Measurements from ENCODE around the gene MRPL9. TPM values are rescaled to one million over a fixed set of nuclear protein-coding genes. Genes with fewer than 3 reads are reported as not detected.

Gene MRPL9
- total RNA-seq, 1 donor from 2014 or later, result 63.9 TPM

DNA sequence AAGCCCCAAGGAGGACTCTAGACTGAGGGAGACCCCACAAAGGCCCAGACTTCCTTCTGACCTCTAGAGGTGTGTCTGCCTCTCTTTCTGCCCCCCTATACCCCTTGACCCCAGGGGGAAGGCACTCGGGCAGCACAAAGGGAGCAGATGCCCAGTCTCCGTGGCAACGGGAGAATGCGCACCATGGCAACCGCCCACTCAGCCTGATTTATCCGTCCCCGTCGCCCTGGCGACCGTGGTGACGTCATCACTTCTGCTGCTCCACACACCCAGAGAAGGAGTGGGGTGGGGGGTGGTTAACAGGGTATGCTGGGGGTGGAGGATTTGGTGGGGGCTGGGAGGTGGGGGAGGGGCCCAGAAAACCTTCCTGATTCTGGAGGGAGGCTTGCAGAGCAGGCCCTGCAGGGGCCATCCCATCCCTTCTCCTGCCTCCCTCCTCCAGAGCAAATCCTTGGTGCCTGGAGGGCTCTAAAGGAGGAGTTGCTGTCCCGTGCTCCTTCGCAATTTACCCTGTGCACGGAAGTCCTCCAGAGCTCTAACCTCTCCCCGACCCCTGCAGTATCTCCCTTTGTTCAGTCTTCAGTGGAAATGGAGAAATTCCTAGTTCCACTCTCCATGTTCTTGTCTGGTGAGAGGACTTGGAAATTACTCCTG lies 53.0 kb downstream of the MRPL9 start:
- DNase-seq, result no peak

Small RNA genes lying within 50 kb of the gene (small RNA-seq; reads per million reads assigned to genes)
- gene RNU6-662P (ENCODE audit: low replicate concordance), result not detected

Other genes starting within 250 kb of the MRPL9 start
- 33.3 TPM for gene TUFT1, start 223.2 kb downstream of the MRPL9 start, total RNA-seq
- 33.4 TPM for gene SNX27, start 151.4 kb downstream of the MRPL9 start, total RNA-seq
- gene CELF3, start 46.7 kb downstream of the MRPL9 start, total RNA-seq, result 0.49 TPM
- gene RIIAD1, start 42.0 kb downstream of the MRPL9 start, total RNA-seq, result not detected
- 6.0 TPM for gene TDRKH, start 27.0 kb upstream of the MRPL9 start, total RNA-seq
- gene LINGO4, start 41.9 kb upstream of the MRPL9 start, total RNA-seq, result 0.10 TPM
- 4.0 TPM for gene RORC, start 68.3 kb upstream of the MRPL9 start, total RNA-seq
- not detected for gene C2CD4D, start 76.3 kb upstream of the MRPL9 start, total RNA-seq
- gene THEM5, start 90.2 kb upstream of the MRPL9 start, total RNA-seq, result 8.4 TPM
- 6.0 TPM for gene THEM4, start 146.0 kb upstream of the MRPL9 start, total RNA-seq
- gene S100A10, start 230.4 kb upstream of the MRPL9 start, total RNA-seq, result 133 TPM